ENCODE measurements around the gene ZNF616.
A peak's percentile ranks its signal among the peaks of the same experiment; 100 is the strongest.

DNA sequence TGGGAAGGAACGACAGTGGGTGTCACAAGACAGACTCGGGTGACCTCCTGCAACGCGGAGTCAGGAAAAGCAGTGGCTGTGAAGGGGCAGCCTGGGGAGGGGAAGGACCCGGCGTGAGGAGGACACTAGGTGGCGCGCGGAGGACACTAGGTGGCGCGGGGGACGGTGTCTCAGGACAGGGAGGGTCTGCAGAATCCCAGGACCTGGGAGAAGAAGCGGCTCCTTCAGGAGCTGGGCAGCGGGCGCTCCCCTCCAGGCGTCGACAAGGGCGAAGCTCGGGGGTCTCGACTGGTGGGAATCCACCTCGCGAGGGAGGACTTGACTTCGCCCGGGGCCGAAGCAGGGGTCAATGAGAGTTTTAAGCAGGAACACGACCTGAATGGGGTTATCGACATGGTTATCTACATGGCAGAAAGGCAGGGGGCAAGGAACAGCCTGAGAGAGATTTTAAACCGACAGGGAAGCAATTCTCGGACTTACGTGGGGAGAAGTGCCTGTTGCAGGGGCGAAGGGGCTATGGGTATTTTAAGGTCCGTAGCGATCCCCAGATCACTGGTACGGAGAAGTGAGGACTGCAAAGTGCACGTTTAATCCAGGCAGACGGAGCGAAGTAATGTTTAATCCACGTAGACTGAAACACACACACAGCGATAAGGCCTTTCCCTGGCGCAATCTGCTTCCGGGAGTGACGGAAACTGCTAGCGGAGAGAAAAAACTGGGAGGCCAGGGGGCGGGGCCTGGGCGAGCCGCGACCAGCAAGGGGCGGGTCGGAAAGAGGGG, at the start of gene ZNF616:
- TF ChIP-seq CTCF (IDR thresholded peaks at IDR 0.05) (peak; percentile 56 to 82), POLR2AphosphoS5 (IDR thresholded peaks at IDR 0.05) (peak in 2 of 3 donors; percentile 28 to 66)
